Stimulated activated naive CD8-positive, alpha-beta T cell treated with anti-CD3 and anti-CD28 coated beads, Interleukin-15, Interleukin-2, amounts not matched to agents 100 U/mL and 50 U/mL, for 24 hours (primary cell): ENCODE data around the gene XAGE2.

ENCODE experiments used
- ATAC-seq: fragments of 150-1000 bp; cut with Tn5 transposase; one replicate; pipeline ENCODE4 v1.10.0; 2021
- DNase-seq: peaks from one replicate; pipeline ENCODE4 v3.0.0; 2021

The XAGE2 gene

DNA sequence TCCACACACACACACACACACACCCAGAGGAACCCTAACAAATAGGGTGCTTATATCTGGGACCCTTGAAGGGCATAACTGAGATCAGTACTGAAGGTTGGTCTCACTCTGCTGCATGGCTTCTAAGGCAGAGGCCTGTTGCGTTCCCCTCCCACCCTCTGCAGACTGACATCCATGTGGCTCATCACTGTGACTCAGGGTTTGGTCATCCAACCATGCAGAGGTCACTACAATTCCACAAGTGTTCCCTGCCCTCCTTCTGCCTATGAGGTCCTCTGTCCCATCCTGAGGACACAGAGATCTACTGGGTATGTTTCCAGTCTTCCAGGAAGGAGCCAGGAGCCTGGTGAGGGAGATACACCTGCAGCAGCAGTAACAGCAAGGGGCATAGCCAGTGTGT is 55.8 kb downstream of the XAGE2 start:
- no peak for ATAC-seq
- no peak for DNase-seq
